NCI-H146 treated with DMSO at 0.1 percent for 48 hours (cell line): ENCODE results near the gene FYN.

Experiments
- DNase-seq: peaks from one replicate; lab custom pipeline; 2025; ENCODE audit not compliant: unreplicated experiment; lab: John Stamatoyannopoulos, UW

The FYN gene

GRCh38 chr6:111713236-111713635 is 160.0 kb downstream of the FYN start:
- DNase-seq, result no peak

- no peak for DNase-seq
These were observed 161.1 kb downstream of the FYN start for GRCh38 chr6:111711984-111712752.

GRCh38 chr6:111711476-111711875 is 161.8 kb downstream of the FYN start:
- no peak for DNase-seq

- no peak for DNase-seq
These were observed 162.3 kb downstream of the FYN start for GRCh38 chr6:111710911-111711310.

GRCh38 chr6:111710439-111710838 is 162.8 kb downstream of the FYN start:
- DNase-seq, result no peak

- peak; percentile 33 for DNase-seq
These were observed 163.4 kb downstream of the FYN start for GRCh38 chr6:111709615-111710398.

GRCh38 chr6:111709201-111709600 is 164.1 kb downstream of the FYN start:
- DNase-seq, result no peak

GRCh38 chr6:111707773-111708172 is 165.5 kb downstream of the FYN start:
- no peak for DNase-seq

- no peak for DNase-seq
These were observed 166.3 kb downstream of the FYN start for GRCh38 chr6:111706841-111707391.

- DNase-seq, result no peak
These were observed 169.5 kb downstream of the FYN start for GRCh38 chr6:111703723-111704122.

- no peak for DNase-seq
These were observed 171.0 kb downstream of the FYN start for GRCh38 chr6:111702268-111702667.

- DNase-seq, result no peak
These were observed 172.1 kb downstream of the FYN start for GRCh38 chr6:111701146-111701545.

GRCh38 chr6:111700135-111700690 is 173.0 kb downstream of the FYN start:
- no peak for DNase-seq

GRCh38 chr6:111699123-111699522 is 174.1 kb downstream of the FYN start:
- DNase-seq, result no peak

GRCh38 chr6:111696814-111697213 is 176.4 kb downstream of the FYN start:
- DNase-seq, result no peak

GRCh38 chr6:111692327-111693164 is 180.7 kb downstream of the FYN start:
- DNase-seq, result no peak

- DNase-seq, result no peak
These were observed 181.7 kb downstream of the FYN start for GRCh38 chr6:111691345-111692225.

GRCh38 chr6:111689946-111690345 is 183.3 kb downstream of the FYN start:
- DNase-seq, result no peak

- DNase-seq, result no peak
These were observed 183.8 kb downstream of the FYN start for GRCh38 chr6:111689419-111689818.

- no peak for DNase-seq
These were observed 184.9 kb downstream of the FYN start for GRCh38 chr6:111688331-111688730.
